ENCODE results near the gene KPNA3. TPM values are rescaled to one million over a fixed set of nuclear protein-coding genes. Genes with fewer than 3 reads are reported as not detected.

KPNA3 gene
- total RNA-seq = 10 to 100 TPM; 34.9 to 36.1 TPM

- ChIA-PET POLR2A (interaction anchor here (0.6 to 3.7 kb wide), 25 partner anchors 11 to 1148 kb away, joined by 3 to 27 read pairs (median 4); partner anchors contain the start of genes ARL11, CAB39L, CDADC1 and EBPL), CTCF (interaction anchor here (0.5 to 2.5 kb wide), 14 partner anchors 9 to 1119 kb away, joined by 3 to 9 read pairs (median 4); partner anchors contain the start of genes EBPL and SPRYD7)
- Mint-ChIP-seq H3K36me3 (ENCODE audit: low read depth) (peaks cover 18% of the 10 kb centered on the region), H3K4me1 (peaks cover 32% of the 10 kb centered on the region), H3K27ac (peak within 1 kb of the TSS; percentile 97), H3K27me3 (peaks cover 4% of the 10 kb centered on the region), H3K4me3 (peak within 1 kb of the TSS; percentile 95), H3K9me3 (no peaks in the 10 kb centered on the region)
- peak; percentile 96 for DNase-seq
Observed at GRCh38 chr13:49792550-49793324, at the start of gene KPNA3. Gene KPNA3 (minus strand): TSS chr13:49792682. CDS start chr13:49792506, 176 bp downstream.

GRCh38 chr13:49841964-49842363 is 49.5 kb upstream of the KPNA3 start:
- POLR2A ChIA-PET = no interaction called here
- no peak for DNase-seq
- no peaks in the 10 kb centered on the region for H3K4me1 Mint-ChIP-seq
- no peaks in the 10 kb centered on the region for H3K27me3 Mint-ChIP-seq
- H3K4me3 Mint-ChIP-seq = no peak overlapping the region
- no peaks in the 10 kb centered on the region for H3K36me3 Mint-ChIP-seq (ENCODE audit: low read depth)
- H3K27ac Mint-ChIP-seq = no peak overlapping the region
- CTCF ChIA-PET = no interaction called here
- H3K9me3 Mint-ChIP-seq = no peaks in the 10 kb centered on the region

- ChIA-PET CTCF (no interaction called here), POLR2A (no interaction called here)
- H3K36me3 Mint-ChIP-seq (ENCODE audit: low read depth) = no peaks in the 10 kb centered on the region
- no peak for DNase-seq
- H3K27me3 Mint-ChIP-seq = no peaks in the 10 kb centered on the region
- no peaks in the 10 kb centered on the region for H3K4me1 Mint-ChIP-seq
- H3K4me3 Mint-ChIP-seq = no peak overlapping the region
- H3K27ac Mint-ChIP-seq = no peak overlapping the region
- no peaks in the 10 kb centered on the region for H3K9me3 Mint-ChIP-seq
Observed at GRCh38 chr13:49840675-49841074, 48.2 kb upstream of the KPNA3 start.

- no peaks in the 10 kb centered on the region for H3K9me3 Mint-ChIP-seq
- H3K27me3 Mint-ChIP-seq = no peaks in the 10 kb centered on the region
- no peaks in the 10 kb centered on the region for H3K4me1 Mint-ChIP-seq
- ChIA-PET CTCF (no interaction called here), POLR2A (no interaction called here)
- H3K4me3 Mint-ChIP-seq = no peak overlapping the region
- H3K27ac Mint-ChIP-seq = no peak overlapping the region
- no peak for DNase-seq
- no peaks in the 10 kb centered on the region for H3K36me3 Mint-ChIP-seq (ENCODE audit: low read depth)
Observed at GRCh38 chr13:49840266-49840665, 47.8 kb upstream of the KPNA3 start.

- POLR2A ChIA-PET = no interaction called here
- no peak overlapping the region for H3K4me3 Mint-ChIP-seq
- CTCF ChIA-PET = no interaction called here
Observed at GRCh38 chr13:49838989-49839388, 46.5 kb upstream of the KPNA3 start.

GRCh38 chr13:49836516-49836915 is 44.0 kb upstream of the KPNA3 start:
- H3K36me3 Mint-ChIP-seq (ENCODE audit: low read depth) = no peaks in the 10 kb centered on the region
- no peak for DNase-seq
- ChIA-PET POLR2A (no interaction called here), CTCF (no interaction called here)
- no peaks in the 10 kb centered on the region for H3K27me3 Mint-ChIP-seq
- no peak overlapping the region for H3K4me3 Mint-ChIP-seq
- H3K27ac Mint-ChIP-seq = no peak overlapping the region
- H3K4me1 Mint-ChIP-seq = no peaks in the 10 kb centered on the region
- H3K9me3 Mint-ChIP-seq = peaks cover 3% of the 10 kb centered on the region

More at GRCh38 chr13:49838989-49839388, 46.5 kb upstream of the KPNA3 start:
- no peaks in the 10 kb centered on the region for H3K4me1 Mint-ChIP-seq
- DNase-seq = no peak
- H3K36me3 Mint-ChIP-seq (ENCODE audit: low read depth) = no peaks in the 10 kb centered on the region
- no peaks in the 10 kb centered on the region for H3K9me3 Mint-ChIP-seq
- no peaks in the 10 kb centered on the region for H3K27me3 Mint-ChIP-seq
- H3K27ac Mint-ChIP-seq = no peak overlapping the region

GRCh38 chr13:49833402-49833801 is 40.9 kb upstream of the KPNA3 start:
- Mint-ChIP-seq H3K9me3 (peaks cover 10% of the 10 kb centered on the region), H3K36me3 (ENCODE audit: low read depth) (no peaks in the 10 kb centered on the region), H3K27ac (no peak overlapping the region), H3K4me3 (no peak overlapping the region), H3K4me1 (no peaks in the 10 kb centered on the region), H3K27me3 (peaks cover 10% of the 10 kb centered on the region)
- no peak for DNase-seq
- POLR2A ChIA-PET = no interaction called here
- CTCF ChIA-PET = no interaction called here

- no peak overlapping the region for H3K27ac Mint-ChIP-seq
- no peak overlapping the region for H3K4me3 Mint-ChIP-seq
- POLR2A ChIA-PET = no interaction called here
- peaks cover 11% of the 10 kb centered on the region for H3K27me3 Mint-ChIP-seq
- H3K9me3 Mint-ChIP-seq = peaks cover 10% of the 10 kb centered on the region
- no peak for DNase-seq
- H3K36me3 Mint-ChIP-seq (ENCODE audit: low read depth) = no peaks in the 10 kb centered on the region
- CTCF ChIA-PET = interaction anchor here (1.3 kb wide), 1 partner anchor 25 kb away, joined by 3 read pairs; no protein-coding TSS in a partner anchor
- no peaks in the 10 kb centered on the region for H3K4me1 Mint-ChIP-seq
Observed at GRCh38 chr13:49831455-49831854, 39.0 kb upstream of the KPNA3 start.

GRCh38 chr13:49830721-49831120 is 38.2 kb upstream of the KPNA3 start:
- ChIA-PET CTCF (interaction anchor here (1.3 kb wide), 1 partner anchor 24 kb away, joined by 3 read pairs; no protein-coding TSS in a partner anchor), POLR2A (no interaction called here)
- Mint-ChIP-seq H3K4me3 (no peak overlapping the region), H3K27me3 (peaks cover 11% of the 10 kb centered on the region), H3K36me3 (ENCODE audit: low read depth) (no peaks in the 10 kb centered on the region), H3K27ac (no peak overlapping the region), H3K4me1 (no peaks in the 10 kb centered on the region), H3K9me3 (peaks cover 10% of the 10 kb centered on the region)
- DNase-seq = no peak

GRCh38 chr13:49829715-49830114 is 37.2 kb upstream of the KPNA3 start:
- Mint-ChIP-seq H3K36me3 (ENCODE audit: low read depth) (no peaks in the 10 kb centered on the region), H3K27ac (no peak overlapping the region), H3K4me3 (no peak overlapping the region), H3K27me3 (peaks cover 11% of the 10 kb centered on the region), H3K9me3 (peaks cover 10% of the 10 kb centered on the region), H3K4me1 (no peaks in the 10 kb centered on the region)
- DNase-seq = no peak
- POLR2A ChIA-PET = no interaction called here
- CTCF ChIA-PET = no interaction called here

GRCh38 chr13:49828453-49828852 is 36.0 kb upstream of the KPNA3 start:
- Mint-ChIP-seq H3K36me3 (ENCODE audit: low read depth) (no peaks in the 10 kb centered on the region), H3K4me3 (no peak overlapping the region), H3K27me3 (peaks cover 11% of the 10 kb centered on the region), H3K27ac (no peak overlapping the region), H3K4me1 (no peaks in the 10 kb centered on the region), H3K9me3 (peaks cover 10% of the 10 kb centered on the region)
- ChIA-PET CTCF (no interaction called here), POLR2A (no interaction called here)
- no peak for DNase-seq

GRCh38 chr13:49827891-49828290 is 35.4 kb upstream of the KPNA3 start:
- POLR2A ChIA-PET = no interaction called here
- H3K27ac Mint-ChIP-seq = no peak overlapping the region
- CTCF ChIA-PET = no interaction called here

GRCh38 chr13:49827336-49827735 is 34.9 kb upstream of the KPNA3 start:
- POLR2A ChIA-PET = no interaction called here
- H3K27me3 Mint-ChIP-seq = peaks cover 11% of the 10 kb centered on the region
- H3K27ac Mint-ChIP-seq = no peak overlapping the region
- CTCF ChIA-PET = interaction anchor here (0.7 kb wide), 1 partner anchor 10 kb away, joined by 3 read pairs; no protein-coding TSS in a partner anchor
- no peak overlapping the region for H3K4me3 Mint-ChIP-seq
- H3K9me3 Mint-ChIP-seq = peaks cover 6% of the 10 kb centered on the region
- DNase-seq = no peak
- no peaks in the 10 kb centered on the region for H3K36me3 Mint-ChIP-seq (ENCODE audit: low read depth)
- H3K4me1 Mint-ChIP-seq = no peaks in the 10 kb centered on the region

More at GRCh38 chr13:49827891-49828290, 35.4 kb upstream of the KPNA3 start:
- Mint-ChIP-seq H3K4me3 (no peak overlapping the region), H3K36me3 (ENCODE audit: low read depth) (no peaks in the 10 kb centered on the region), H3K4me1 (no peaks in the 10 kb centered on the region), H3K27me3 (peaks cover 11% of the 10 kb centered on the region), H3K9me3 (peaks cover 10% of the 10 kb centered on the region)
- no peak for DNase-seq

All from activated CD4-positive, alpha-beta memory T cell treated with anti-CD3 and anti-CD28 coated beads, Interleukin-2, amount 10 ng/mL, durations not matched to agents 7 days and 5 days (primary cell).